Posterior vena cava (tissue), 2 donors: ENCODE data around the gene ADGRL2. TPM values are rescaled to one million over a fixed set of nuclear protein-coding genes. Genes with fewer than 3 reads are reported as not detected.

ENCODE experiments used
- DNase-seq: peaks from one replicate; pipeline ENCODE4 v3.0.0-alpha.2; 2020; ENCODE audit warnings: low spot score
- intact Hi-C, 2 donors: fragments of 100-400 bp; cut with DNase I; formaldehyde crosslinking; loops; one replicate each; pipeline versions ENCODE4 v1.14.1 to v1.14.2; 2022 to 2023
- total RNA-seq, 2 donors: library from RNA; stranded (reverse); fragmentation: NEBNext Ultra II Directional; extraction: Animal tissue kit (Norgen Biotek cat#: 25700); gene quantifications; one replicate each; pipeline ENCODE4 v1.2.1, GENCODE V29; 2021
- donor health status: DM: yes; HTN: yes; CAD: no.
- donor health status: DM: yes; HTN: yes; CAD: no.

ADGRL2 gene
- total RNA-seq, 2 donors from 2014 or later, result 40.6 to 58.9 TPM

- intact Hi-C loops, result loop anchor here (10.0 kb wide), 3 partner anchors 151 to 421 kb away; no protein-coding TSS in a partner anchor
- no peak for DNase-seq
These were observed 2.8 kb downstream of the ADGRL2 start for GRCh38 chr1:81803431-81804110.

GRCh38 chr1:81804312-81804711 is 3.6 kb downstream of the ADGRL2 start:
- intact Hi-C loops, result loop anchor here (10.0 kb wide), 3 partner anchors 150 to 420 kb away; no protein-coding TSS in a partner anchor
- no peak for DNase-seq

GRCh38 chr1:81805537-81806431 is 5.0 kb downstream of the ADGRL2 start:
- intact Hi-C loops, result loop anchor here (10.0 kb wide), 3 partner anchors 149 to 419 kb away; no protein-coding TSS in a partner anchor

GRCh38 chr1:81806432-81806770 is 5.7 kb downstream of the ADGRL2 start:
- intact Hi-C loops, result loop anchor here (10.0 kb wide), 3 partner anchors 148 to 418 kb away; no protein-coding TSS in a partner anchor
- no peak for DNase-seq

More at GRCh38 chr1:81805537-81806431, 5.0 kb downstream of the ADGRL2 start:
- DNase-seq, result no peak

- no peak for DNase-seq
- intact Hi-C loops, result loop anchor here (10.0 kb wide), 3 partner anchors 146 to 416 kb away; no protein-coding TSS in a partner anchor
These were observed 8.0 kb downstream of the ADGRL2 start for GRCh38 chr1:81808760-81809159.

GRCh38 chr1:81809808-81810207 is 9.1 kb downstream of the ADGRL2 start:
- intact Hi-C loops, result loop anchor here (10.0 kb wide), 3 partner anchors 145 to 415 kb away; no protein-coding TSS in a partner anchor

GRCh38 chr1:81811757-81812371 is 11.1 kb downstream of the ADGRL2 start:
- no peak for DNase-seq
- intact Hi-C loops, result no loop called here

More at GRCh38 chr1:81809808-81810207, 9.1 kb downstream of the ADGRL2 start:
- no peak for DNase-seq

GRCh38 chr1:81812712-81813111 is 12.0 kb downstream of the ADGRL2 start:
- DNase-seq, result no peak
- intact Hi-C loops, result no loop called here

- intact Hi-C loops, result no loop called here
- DNase-seq, result no peak
These were observed 13.0 kb downstream of the ADGRL2 start for GRCh38 chr1:81813691-81814090.

- intact Hi-C loops, result no loop called here
- DNase-seq, result no peak
These were observed 18.9 kb downstream of the ADGRL2 start for GRCh38 chr1:81819613-81820012.

- DNase-seq, result no peak
- intact Hi-C loops, result no loop called here
These were observed 20.0 kb downstream of the ADGRL2 start for GRCh38 chr1:81820765-81821164.

GRCh38 chr1:81823082-81823481 is 22.3 kb downstream of the ADGRL2 start:
- intact Hi-C loops, result no loop called here
- no peak for DNase-seq

GRCh38 chr1:81824759-81825158 is 24.0 kb downstream of the ADGRL2 start:
- no peak for DNase-seq
- intact Hi-C loops, result no loop called here

GRCh38 chr1:81827942-81828341 is 27.2 kb downstream of the ADGRL2 start:
- no peak for DNase-seq
- intact Hi-C loops, result no loop called here

- intact Hi-C loops, result no loop called here
- peak; percentile 66 for DNase-seq
These were observed 31.8 kb downstream of the ADGRL2 start for GRCh38 chr1:81832573-81832972.

- DNase-seq, result no peak
- intact Hi-C loops, result no loop called here
These were observed 33.0 kb downstream of the ADGRL2 start for GRCh38 chr1:81833722-81834121.

- DNase-seq, result no peak
- intact Hi-C loops, result no loop called here
These were observed 33.5 kb downstream of the ADGRL2 start for GRCh38 chr1:81834268-81834667.

- intact Hi-C loops, result no loop called here
- DNase-seq, result no peak
These were observed 34.4 kb downstream of the ADGRL2 start for GRCh38 chr1:81834921-81835698.

GRCh38 chr1:81836007-81836626 is 35.4 kb downstream of the ADGRL2 start:
- intact Hi-C loops, result no loop called here
- DNase-seq, result no peak
